Left kidney (tissue), 2 donors: Measurements from ENCODE around the gene DEDD. TPM values are rescaled to one million over a fixed set of nuclear protein-coding genes. Genes with fewer than 3 reads are reported as not detected.
"Not testable (repeated sequence)": the region's sequence is repeated elsewhere in the genome, so short reads cannot be mapped to it uniquely, and the experiment has no call there.

Experiments
- DNase-seq: peaks from one replicate; pipeline ENCODE4 v3.0.0-alpha.2; 2013
- polyA plus RNA-seq: library from polyadenylated mRNA; unstranded; fragments of 120-200 nt; gene quantifications from one replicate; pipeline ENCODE4 v1.2.1, GENCODE V29; 2013; ENCODE audit not compliant: insufficient read length

The DEDD gene
- polyA plus RNA-seq, 1 donor: 57.2 TPM

DNA sequence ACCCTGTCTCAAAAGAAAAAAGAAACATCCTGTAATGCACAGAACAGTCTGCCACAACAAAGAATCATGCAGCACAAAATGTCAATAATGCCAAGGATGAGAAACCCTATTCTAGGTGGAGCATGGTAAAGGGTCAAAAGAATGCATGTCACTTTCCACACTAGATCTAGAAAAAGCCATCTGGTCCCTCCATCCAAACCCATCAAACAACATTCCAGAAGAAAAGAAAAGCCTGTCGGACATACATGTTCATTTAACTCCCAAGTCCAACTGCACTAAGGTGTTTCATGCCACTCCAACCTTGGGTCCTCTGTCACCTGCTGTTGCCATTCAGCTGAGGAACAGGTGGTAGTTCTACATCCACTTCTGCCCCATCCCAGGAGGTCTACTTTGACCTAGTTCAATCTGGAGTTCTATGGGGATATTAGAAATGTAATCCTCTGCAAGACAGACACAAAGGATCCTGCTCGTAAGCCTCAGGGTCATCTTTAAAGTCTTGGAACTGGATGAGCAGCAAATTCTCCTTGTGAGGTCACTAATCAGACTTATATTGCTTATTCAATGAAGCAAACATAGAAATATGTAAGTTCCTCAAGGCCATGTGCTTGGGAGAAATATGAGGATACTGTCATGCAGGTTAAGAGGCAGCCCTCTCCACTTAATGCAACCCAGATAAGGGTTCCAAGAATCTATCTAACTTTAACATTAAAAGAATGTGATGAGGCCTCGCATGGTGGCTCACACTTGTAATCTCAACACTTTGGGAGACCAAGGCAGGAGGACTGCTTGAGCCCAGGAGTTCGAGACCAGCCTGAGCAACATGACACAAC is 3.7 kb downstream of the DEDD start:
- DNase-seq: no peak

DNA sequence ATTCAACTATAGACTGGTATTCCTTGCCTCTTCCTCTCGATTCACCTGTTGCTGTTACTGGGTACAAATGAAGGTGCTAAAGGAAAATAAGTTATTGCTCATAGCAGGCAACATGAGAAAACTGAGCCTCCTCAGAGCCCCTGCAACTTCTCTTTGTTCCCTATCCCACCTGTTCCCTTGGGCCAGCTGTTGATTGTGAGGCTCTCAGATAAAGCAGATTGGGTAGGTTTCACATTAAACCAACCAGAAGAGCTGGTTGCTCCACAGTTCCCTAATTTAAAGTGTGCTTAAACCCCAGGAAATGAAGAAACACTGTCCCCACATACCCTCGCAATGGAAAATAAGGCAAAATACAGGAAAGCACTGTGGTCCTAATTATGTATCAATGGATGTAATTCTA is 4.8 kb downstream of the DEDD start:
- no peak for DNase-seq

DNA sequence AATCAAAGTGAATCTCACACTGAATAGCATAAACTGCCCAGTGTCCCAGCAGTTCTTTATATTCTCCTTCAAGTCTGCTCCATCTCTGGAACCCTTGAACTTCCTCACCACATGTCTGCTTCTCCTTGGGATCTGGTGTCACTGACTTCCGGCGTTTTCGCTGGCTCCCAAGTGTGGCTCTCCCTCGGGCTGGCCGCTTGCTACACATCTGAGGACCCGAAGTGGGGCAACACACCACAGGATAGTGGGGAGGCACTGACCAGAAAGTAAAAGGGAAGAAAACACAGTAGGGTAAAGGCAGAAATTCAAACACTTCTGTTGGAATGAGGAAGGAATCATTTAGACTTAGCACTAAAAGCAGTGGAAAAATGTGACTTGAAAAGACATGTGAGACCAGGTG is 9.5 kb downstream of the DEDD start:
- DNase-seq: no peak

DNA sequence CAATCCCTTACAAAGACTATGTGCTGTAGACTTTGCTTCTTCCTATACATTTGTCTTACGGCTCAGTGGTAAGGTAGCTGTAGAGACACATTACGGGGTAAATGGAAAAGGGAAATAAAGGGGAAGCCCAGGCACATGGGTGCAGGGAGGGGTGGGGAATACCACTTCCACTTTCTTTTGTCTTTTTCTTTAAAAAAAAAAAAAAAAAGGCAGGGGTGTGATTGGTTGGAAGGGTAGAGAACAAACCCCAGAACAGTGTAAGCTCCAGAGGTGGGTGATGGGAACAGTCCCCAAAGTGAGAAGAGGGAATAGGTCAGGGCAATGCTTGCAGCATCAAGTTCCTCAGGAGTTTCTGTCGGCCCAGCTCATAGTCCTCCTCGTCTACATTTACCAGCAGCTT is 10.6 kb downstream of the DEDD start:
- no peak for DNase-seq

DNA sequence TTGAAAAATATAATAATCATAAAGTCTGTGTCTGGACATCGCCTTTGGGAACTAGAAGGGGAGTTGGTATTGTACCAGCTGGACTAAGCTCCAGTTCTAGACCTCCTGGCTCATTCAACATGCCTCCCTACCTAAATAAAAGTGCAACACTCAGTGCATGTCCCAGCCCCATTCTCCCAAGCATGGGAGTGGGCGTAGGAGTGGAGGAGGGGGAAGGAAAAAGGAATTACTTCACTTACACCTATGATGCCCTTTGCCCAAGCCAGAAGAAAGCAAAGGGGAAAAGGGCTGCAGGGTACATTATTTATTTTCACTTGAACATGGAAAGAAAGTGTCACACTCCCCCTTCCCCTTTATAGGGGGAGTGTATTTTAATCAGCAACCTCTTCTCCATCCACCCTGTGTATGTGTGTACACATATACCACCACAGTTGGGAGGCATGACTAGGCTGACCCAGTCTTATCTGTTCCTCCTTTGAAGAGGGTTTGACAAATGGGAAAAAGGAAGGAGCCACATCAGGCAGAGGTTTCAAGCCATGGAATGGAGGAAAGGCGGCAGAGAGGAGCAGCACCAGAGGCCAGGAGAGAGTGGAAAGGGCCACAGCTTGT is 11.3 kb downstream of the DEDD start:
- DNase-seq: no peak

DNA sequence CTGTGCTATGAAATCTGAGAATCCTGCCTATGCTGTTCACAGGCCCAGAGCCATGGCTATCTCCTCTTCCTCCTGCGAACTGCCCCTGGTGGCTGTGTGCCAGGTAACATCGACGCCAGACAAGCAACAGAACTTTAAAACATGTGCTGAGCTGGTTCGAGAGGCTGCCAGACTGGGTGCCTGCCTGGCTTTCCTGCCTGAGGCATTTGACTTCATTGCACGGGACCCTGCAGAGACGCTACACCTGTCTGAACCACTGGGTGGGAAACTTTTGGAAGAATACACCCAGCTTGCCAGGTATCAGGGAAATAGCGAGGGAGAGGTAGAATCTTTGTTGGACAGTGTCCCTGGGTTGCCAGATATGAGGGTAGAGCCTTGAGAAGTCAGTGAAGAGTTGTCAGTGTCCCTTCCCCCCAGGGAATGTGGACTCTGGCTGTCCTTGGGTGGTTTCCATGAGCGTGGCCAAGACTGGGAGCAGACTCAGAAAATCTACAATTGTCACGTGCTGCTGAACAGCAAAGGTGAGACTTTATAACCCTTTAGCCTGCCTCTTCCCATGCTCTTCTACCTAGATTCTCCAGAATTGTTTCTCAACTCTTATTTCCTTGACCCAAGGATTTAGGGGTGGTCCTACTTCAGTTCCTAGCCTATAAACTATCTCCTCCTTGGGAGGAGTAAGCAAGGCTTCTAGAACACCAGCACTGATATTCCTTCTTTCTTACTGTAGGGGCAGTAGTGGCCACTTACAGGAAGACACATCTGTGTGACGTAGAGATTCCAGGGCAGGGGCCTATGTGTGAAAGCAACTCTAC is 13.2 kb downstream of the DEDD start:
- peak; percentile 41 for DNase-seq

DNA sequence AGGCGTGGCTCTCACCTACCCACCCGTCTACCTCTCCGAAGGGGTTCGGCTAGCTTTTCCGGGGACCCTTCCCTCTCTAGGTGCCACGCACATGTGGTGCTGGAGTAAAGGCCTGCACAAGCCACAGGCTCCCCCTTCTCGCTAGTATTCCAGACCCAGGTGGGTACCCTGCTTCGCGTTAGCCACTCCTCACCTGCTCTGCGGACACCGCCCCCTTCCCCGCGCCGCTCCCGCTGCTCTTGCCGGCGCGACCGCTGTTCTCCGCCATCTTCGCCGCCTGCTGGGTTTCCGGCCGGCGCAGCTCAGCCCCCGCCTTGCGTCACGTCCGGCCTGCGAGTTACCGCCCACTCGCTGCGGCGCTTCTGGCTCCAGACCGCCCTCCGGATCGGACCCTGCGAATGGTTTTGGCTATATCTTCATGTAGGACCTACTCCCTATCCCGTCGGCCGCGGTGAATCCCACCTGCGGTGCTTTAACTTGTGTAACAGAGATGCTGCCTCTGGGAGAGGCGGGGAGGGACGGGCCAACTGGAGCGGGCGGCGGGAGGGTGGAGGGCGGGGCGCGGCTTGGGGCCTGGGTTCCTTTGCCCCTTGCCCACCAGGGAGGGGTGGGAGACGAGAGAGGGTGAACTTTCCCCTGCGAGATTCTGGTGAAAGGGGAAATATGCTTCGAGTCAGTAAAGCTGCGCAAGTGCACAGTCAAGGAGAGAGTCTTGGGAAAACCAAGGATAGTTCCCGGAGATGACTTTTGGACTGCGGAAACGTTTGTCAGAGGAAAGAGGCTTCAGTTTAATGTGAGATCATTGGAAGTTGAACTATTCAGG is 14.5 kb downstream of the DEDD start, which contains the start of the genes NIT1 and PFDN2:
TSS of gene NIT1 (plus strand) at position 347 of the 823 bp plus-strand sequence. CDS start at position 419, 72 bp downstream.
TSS of gene PFDN2 (minus strand) at position 279 of the 823 bp plus-strand sequence. CDS start at position 268, 11 bp downstream.
- DNase-seq: peak; percentile 83

DNA sequence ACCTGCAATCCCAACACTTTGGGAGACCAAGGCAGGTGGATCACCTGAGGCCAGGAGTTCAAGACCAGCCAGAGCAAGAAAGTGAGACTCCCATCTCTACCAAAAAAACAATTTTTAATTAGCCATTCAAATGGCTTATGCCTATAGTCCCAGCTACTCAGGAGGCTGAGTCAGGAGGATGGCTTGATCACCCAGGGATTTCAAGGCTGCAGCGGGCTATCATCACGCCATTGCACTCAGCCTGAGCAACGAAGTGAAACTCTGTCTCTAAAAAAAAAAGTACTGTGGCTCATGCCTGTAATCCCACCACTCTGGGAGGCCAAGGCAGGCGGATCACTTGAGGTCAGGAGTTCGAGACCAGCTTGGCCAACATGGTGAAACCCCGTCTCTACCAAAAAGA is 16.5 kb downstream of the DEDD start:
- DNase-seq: not testable (repeated sequence)

DNA sequence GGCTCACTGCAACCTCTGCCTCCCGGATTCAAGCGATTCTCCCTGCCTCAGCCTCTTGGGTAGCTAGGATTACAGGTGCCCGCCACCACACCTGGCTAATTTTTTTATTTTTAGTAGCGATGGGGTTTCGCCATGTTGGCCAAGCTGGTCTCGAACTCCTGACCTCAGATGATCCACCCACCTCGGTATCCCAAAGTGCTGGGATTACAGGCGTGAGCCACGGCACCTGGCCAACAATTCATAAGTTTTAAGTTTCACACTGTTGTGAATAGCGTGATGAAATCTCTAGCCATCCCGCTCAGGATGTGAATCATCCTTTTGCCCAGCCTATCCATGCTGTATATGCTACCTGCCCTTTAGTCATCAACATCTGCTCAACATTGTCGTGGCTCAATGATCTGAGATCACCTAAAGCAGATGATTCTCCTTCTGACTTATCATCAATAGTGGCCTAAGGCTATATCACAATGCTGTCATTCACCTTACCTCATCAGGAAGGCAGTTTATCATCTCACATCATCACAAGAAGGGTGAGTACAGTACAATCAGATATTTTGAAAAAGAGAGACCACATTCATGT is 17.2 kb downstream of the DEDD start:
- DNase-seq: no peak

DNA sequence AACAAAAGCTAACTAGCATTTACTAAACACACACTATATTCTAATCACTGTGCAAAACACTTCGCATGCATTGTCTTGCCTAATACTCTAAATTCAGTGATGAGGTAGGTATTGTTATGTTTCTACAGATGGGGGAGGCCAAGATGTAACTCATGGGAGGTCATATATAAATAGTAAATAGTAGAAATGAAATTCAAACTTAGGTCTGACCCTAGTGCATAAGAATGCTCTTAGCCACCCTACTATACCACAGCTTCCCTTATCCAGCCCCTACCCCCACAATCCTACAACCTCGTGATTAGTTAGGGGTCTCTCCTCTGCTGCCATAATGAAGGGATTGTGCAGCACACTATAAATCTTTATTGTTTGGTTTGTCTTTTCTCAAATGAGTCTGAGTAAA is 17.9 kb downstream of the DEDD start:
- no peak for DNase-seq

DNA sequence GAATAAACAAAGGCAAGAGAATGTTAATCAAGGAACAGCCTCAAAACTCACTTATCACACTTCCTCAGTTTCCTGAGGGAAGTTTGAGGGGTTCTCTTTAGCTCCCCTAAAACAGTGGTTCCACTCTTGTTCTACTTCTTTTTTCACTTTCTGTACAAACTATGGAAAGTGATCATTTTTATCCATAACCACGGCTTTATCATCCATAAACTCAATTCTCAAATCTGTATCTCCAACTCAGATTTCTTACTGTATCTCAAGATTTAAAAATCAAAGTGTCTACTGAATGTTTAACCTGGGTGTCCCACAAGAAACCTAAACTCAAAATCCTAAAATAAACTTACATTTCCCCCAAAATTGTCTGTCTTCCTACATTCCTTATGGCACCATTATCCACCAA is 18.6 kb downstream of the DEDD start:
- DNase-seq: no peak

DNA sequence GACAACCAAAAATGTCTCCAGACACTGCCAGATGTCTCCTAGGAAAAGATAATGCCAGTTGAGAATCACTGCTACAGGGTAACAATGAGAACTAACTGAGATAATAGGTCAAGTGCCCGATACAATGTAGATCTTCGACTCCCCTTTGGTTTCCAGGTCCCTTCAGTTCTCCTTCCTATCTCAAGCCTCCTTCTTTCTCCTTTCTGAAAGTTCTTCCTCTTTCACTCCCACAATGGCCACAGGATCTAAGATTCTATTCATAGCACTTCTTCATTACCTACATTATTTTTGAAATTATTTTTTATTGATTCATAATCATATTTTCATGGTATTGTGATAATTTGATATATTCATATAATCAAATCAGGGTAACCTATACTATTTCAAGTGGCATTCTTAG is 20.9 kb downstream of the DEDD start:
- no peak for DNase-seq

DNA sequence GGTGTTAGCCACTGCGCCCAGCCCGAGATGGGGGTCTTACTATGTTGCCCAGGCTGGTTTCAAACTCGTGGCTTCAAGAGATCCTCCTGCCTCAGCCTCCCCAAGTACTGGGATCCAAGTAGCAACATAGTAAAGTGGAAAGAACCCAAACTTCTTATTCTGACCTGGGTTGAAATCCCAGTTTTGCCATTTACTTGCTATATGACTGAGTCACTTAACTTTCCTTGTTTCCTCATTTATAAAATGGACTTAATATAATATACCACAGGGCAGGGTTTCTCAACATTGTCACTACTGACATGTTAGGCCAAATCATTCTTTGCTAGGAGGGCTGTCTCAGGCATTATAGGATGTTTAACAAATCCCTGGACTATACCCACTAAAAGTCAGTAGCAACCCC is 21.4 kb downstream of the DEDD start:
- no peak for DNase-seq

DNA sequence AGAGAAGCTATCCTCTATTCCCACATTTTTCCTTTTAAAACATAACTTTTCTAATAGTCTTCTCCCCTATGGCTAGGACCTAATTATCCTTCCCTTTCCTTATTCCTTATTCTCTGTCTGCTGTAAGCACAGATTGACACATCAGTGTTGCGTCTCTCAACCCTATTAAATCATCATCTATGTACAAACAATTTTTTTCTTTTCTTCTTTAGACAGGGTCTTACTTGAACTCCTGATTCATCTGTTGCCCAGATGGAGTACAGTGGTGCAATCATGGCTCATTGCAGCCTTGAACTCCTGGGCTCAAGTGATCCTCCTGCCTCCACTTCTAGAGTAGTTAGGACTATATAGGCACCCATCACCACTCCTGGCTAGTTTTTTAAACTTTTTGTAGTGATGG is 26.0 kb downstream of the DEDD start:
- no peak for DNase-seq

DNA sequence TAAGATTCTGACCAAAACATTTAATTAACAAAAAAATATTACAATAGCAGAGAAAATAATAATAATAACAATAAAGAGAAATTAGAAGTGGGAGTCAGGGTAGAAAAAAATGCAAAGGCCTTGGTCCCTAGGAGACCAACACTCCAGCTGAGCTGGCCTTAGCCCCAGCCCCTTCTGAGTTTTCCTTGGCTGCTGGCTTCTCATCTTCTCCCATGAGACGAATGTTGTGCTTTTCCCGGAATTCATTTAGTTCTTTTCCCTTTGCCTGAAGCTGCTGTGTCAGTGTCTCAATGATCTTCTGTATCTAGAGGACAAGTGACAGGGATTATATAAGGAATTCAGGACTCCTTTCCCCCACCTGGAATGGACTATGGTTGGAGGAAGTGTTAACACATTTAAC is 31.9 kb downstream of the DEDD start:
- DNase-seq: no peak

DNA sequence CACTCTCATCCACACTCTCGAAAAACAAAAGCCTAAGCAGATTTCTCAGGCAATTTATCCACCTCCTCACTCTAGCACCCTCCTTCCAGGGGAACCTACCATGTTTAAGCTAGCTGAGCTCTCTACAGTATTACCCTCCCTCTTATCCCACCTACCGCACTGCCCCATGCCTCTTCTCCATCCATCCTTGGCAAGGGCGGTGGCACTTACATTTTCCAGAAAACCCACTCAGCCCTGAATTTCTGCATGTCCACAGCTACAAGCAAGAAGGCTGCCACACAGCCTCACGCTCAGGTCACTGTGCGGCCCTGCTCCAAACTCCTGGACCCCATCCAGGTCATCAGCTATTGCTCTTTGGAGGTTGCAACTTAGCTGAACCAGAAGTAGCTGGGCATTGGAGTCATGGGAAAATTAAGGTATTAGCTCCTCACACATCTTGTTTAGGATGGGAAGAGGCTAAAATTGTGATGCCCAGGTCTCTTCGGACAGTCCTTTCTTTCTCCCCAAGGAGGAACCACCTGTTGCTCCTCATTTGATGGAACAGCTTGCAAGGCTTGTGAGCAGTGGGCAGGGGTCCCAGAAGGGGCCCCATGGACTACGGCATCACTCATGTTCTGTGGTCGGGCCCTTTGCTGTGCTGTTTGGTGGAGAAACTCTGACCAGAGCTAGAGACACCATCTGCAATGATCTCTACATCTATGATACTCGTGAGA is 33.2 kb downstream of the DEDD start:
- DNase-seq: no peak

DNA sequence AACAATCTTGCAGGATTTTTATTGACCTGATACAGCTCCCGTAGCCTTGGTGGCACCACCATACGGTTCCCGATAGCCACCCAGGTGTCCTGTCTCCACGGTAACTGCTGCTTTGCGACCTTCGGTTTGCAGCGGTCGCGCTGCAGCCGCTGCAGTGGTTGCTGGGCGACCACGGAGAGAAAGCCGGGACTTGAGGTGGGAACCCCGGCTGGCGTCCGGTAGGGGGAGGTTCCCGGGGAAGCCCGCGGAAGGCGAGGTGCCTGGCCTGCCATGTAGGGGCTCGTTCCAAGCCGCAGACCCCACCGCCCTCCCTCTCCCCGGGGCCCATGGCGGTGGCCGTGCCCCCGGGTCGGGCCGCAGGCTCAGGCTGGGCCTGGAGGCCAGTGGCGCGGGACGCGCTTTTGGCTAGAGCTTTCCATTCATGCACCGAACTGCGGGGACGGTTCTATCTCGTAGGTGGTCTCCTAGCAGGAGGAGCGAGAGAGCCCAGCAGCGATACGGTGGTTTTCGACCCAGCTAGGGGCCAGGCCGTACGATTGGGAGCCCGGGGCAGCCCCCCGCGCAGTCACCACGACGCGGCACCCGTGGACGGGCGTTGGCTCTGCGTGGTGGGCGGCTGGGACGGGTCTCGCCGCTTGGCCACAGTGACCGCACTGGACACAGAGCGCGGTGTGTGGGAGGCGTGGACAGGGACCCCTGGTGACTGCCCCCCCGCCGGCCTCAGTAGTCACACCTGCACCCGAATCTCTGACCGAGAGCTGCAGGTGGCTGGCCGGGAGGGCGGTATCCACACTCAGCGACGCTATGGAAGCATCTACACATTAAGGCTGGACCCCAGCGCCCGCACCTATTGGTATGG is 34.0 kb downstream of the DEDD start, which contains the start of gene KLHDC9:
TSS of gene KLHDC9 (plus strand) at position 152 of the 859 bp plus-strand sequence. CDS start at position 327, 175 bp downstream.
- DNase-seq: peak; percentile 85

DNA sequence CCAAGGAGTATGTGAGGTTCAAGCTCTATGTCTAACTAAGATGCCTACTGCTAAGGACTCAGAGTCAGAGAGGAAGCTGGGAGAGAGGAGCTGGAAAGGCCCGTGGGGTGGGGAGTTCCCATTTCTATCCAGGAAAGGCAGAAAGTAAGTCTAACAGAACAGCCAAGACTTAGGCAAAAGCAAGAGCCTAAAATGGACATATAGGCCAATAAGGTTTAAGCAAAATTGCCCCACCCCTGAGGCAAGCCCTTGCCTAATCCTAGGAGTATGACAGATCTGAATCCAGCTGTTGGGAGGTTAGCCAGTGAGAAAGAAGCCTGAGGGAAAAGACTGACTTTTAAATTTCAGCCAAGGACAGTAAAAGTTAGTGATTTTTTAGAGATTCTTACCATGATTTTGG is 35.9 kb downstream of the DEDD start:
- DNase-seq: no peak

DNA sequence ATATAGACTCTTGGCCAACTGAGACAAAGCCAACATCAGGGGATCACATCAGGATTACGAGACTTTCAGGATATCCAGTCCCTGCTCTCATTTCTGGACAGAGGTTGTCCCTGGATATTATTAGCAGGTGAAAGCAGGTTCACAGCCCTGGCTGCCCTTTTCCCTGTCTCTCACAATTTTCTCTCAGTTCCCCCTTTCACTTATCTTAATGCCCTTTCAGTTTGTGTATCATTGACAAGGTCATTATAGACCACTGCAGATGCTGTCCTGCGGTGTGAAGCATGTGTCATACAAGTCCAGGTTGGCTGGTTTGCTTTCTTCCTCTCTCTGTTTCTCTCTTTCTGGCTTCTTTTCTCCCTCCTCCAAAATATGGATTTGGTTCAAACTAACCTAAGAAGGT is 36.5 kb downstream of the DEDD start:
- DNase-seq: no peak

DNA sequence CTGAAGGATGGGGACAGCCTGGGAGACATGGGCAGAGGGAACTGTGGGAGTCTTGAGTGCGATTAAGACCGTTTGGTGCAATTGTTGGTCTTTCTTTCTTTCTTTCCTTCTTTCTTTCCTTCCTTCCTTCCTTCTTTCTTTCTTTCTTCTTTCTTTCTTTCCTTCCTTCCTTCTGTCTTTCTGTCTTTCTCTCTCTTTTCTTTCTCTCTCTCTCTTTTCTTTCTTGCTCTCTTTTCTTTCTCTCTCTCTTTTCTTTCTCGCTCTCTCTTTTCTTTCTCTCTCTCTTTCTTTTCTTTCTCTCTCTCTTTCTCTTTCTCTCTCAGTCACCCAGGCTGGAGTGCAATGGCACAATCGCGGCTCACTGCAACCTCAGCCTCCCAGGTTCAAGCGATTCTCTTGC is 37.2 kb downstream of the DEDD start:
- no peak for DNase-seq
